Activated T-cell treated with anti-CD3 and anti-CD28 coated beads, Interleukin-2, amount 50 U/mL, for 48 hours (primary cell): Measurements from ENCODE around the gene PRKCD.

Experiments
- DNase-seq, 2 experiments: peaks; one replicate each; pipeline ENCODE4 v3.0.0-alpha.2; 2020

PRKCD gene

DNA sequence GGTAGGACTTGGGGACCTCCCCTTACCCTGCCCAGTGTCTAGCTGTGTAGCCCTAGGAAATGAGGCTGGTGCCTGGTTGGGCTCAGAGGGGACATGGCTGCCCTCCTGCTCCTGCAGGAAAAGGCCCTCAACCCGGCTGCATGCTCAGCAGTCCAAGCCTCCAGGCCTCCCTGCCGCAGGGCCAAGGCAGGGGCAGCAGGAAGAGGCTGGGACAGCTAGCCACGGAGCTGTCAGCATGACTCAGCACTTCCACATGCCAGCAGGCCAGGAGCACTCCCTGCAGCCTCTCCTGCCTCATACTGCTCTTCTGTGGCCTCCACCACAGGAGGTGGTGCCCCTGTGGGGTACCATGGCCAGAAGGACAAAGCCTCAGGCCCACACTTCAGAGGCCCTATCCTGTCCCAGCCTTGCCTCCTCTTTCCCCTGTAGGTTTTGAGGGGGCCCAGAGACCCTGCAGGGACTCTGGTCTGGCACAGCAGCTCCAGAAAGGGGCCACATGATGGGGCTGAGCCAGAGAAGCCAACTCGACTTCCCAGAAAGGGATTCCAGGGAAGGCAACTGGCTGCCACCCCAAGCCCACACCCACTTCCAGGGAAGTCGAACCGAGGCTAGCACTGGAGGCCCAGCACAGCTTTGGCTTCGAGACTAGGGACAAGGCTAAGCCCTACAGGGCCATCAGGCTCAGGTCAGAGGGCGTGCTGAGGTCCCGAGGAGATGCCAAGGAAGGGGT is 75.3 kb downstream of the PRKCD start:
- no peak for DNase-seq

DNA sequence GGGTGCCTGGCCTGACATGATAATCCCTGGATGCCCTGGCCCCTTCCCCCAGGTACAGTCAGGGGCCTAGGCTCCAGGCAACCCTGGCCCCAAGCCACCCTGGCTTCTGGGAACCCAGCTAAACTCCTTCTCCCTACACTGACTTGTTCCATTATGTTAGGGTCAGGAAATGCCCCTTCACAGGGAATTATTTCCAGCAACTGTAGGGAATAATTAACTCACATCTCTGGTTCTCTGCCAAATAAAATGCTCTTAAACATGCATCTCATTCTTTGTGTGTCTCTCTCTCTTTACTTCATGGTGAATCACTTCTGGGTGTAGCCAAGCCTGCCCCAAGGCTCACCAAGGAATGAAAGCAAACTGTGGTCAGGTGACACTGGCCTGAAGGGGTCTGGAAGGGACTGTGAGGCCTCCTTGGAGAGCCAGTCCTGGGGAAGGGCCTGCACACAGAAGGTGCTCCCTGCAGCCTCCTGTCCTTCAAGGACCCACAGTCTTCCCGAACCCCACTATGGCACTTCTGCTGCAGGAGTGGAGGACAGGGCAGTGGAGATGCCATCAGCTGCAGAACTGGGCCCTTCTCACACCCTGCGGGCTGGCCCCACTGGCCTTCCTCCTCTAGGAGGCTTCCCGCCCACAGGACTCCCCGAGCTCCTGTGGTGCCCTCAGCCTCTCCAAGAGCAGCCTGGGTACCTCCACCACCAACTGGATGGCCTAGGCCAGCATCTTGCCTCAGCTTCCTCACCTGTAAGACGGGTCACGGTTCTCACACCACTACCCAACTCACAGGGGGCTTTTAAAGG is 77.2 kb downstream of the PRKCD start:
- no peak for DNase-seq

DNA sequence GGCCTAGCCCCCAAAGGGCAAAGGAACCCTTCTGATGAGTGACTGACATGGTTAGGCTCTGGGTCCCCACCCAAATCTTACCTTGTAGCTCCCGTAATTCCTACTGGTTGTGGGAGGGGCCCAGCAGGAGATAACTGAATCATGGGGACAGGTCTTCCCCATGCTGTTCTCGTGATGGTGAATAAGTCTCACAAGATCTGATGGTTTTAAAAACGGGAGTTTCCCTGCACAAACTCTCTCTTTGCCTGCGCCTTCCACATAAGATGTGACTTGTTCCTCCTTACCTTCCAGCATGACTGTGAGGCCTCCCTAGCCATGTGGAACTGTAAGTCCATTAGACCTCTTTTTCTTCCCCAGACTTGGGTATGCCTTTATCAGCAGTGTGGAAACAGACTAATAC is 77.9 kb downstream of the PRKCD start:
- DNase-seq, result no peak

- DNase-seq, result no peak
These were observed 78.8 kb downstream of the PRKCD start for GRCh38 chr3:53239800-53240199.

DNA sequence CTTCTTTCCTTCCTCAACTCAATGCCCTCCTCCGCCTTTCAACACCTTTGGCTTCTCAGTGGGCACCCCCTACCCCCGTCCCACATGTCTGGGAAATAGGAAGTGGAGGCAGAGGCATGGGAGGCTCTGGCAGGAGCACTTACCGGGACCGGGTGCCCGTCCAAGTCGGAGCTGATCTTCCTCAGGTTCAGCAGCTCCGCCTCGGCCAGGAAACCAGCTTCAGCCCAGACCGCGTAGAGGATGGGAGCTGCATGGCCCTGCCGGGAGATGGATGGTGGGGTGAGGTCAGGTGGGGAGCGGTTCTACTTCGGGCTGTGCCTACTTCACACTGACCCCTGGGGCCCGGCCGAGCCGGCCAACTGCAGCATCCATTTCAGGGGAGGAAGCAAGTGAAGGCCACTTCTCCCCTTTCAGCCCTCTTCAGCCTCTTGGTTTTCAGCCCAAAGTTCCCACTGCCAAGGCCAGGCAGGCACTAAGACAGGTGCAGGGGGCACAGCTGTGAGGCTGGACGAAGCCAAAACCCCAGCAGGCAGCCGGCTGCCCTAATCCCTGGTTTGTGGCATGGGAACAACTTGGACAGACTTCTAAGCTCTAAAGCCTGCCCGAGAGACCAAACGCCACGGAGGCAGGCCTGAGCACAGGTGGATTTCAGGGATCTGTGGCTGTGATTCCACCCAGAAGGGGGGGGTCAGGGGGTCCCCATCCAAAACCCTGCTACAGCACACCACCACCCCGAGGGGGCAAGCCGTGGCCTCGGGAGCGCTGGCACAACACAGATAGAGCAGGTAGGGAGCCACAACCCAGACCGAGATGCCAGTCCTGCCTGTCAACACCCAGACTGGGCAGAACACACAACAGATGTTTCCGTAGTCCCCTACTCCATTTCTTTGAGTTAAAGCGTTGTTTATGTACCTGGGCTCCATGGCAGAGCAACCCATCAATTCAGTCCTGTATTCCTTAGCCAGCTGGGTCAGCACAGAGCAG is 80.3 kb downstream of the PRKCD start:
- no peak for DNase-seq

DNA sequence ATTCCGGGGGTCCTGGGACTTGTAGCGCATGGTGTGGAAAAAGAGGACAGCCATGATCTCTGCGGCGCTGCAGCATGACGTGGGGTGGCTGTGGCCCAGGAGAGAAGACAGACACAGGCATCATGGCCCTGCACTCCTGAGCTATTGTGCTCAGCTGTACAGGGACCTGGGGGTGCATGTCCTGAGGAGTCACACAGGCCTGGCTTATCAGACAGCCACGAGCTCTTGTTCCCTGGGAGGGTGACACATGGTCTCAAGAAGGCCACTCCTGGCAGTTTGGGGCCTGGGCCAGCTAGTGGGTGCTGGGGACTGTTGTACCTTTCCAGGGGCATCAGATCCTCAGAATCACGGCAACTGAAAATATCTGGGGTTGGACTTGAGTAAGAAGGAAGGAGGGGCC is 81.1 kb downstream of the PRKCD start:
- DNase-seq, result no peak
